Upper lobe of left lung (tissue), 6 donors: ENCODE results near the gene ASTN2. TPM values are rescaled to one million over a fixed set of nuclear protein-coding genes. Genes with fewer than 3 reads are reported as not detected.

Source experiments
- ATAC-seq, 2 donors: fragments of 200-7000 bp; cut with Tn5 transposase; one replicate each; pipeline ENCODE4 v1.9.1; 2022; ENCODE audit warnings: mild to moderate bottlenecking in 2 of 2, moderate library complexity in 2 of 2; ENCODE audit not compliant: low FRiP score in 2 of 2
- DNase-seq, 2 donors: peaks; one replicate each; pipeline ENCODE4 v3.0.0-alpha.2; 2019 to 2020
- H3K27ac ChIP-seq, 4 donors: fragments of 200-600 bp; sonication (generic); one replicate each; pipeline ENCODE4 v1.5.1; 2016 to 2019
- H3K27me3 ChIP-seq, 4 donors: fragments of 200-600 bp; sonication (generic); one replicate each; pipeline ENCODE4 v1.5.1; 2017 to 2019
- H3K36me3 ChIP-seq, 4 donors: fragments of 200-600 bp; sonication (generic); one replicate each; pipeline ENCODE4 v1.5.1; 2016 to 2019
- H3K4me1 ChIP-seq, 4 donors: fragments of 200-600 bp; sonication (generic); one replicate each; pipeline ENCODE4 v1.5.1; 2018 to 2019
- H3K4me3 ChIP-seq, 4 donors: fragments of 200-600 bp; sonication (generic); one replicate each; pipeline ENCODE4 v1.5.1; 2017 to 2019; ENCODE audit warnings: mild to moderate bottlenecking in 2 of 4, moderate library complexity in 1 of 4
- H3K9me3 ChIP-seq, 4 donors: fragments of 200-600 bp; sonication (generic); one replicate each; pipeline ENCODE4 v1.5.1; 2018 to 2019
- EP300 ChIP-seq, 4 donors: sonication (generic); formaldehyde crosslinking; IDR thresholded peaks; one replicate each; pipeline ENCODE4 v1.5.1; 2017; ENCODE audit warnings: antibody characterized with exemption in 4 of 4, control low read depth in 2 of 4
- POLR2A ChIP-seq, 4 donors: fragments of 450-650 bp; IDR thresholded peaks; one replicate each; pipeline ENCODE4 v1.5.1; 2016 to 2017; ENCODE audit warnings: antibody characterized with exemption in 4 of 4, mild to moderate bottlenecking in 2 of 4
- POLR2AphosphoS5 ChIP-seq, 2 donors: sonication (generic); formaldehyde crosslinking; IDR thresholded peaks; one replicate each; pipeline ENCODE4 v1.5.1; 2017; ENCODE audit warnings: antibody characterized with exemption in 2 of 2
- WGBS, 2 donors: methylation state at CpG; one replicate each; pipeline ENCODE4 v1.1.5; 2017 to 2018; 5-methylcytosine and 5-hydroxymethylcytosine counted together
- total RNA-seq, 6 donors: library from RNA; depleted of rRNA in 4 of 6; stranded (reverse); fragments of >200 nt in 4 of 6; gene quantifications; one replicate each; pipeline versions ENCODE4 v1.1.0 to v1.2.1, GENCODE V29; 2016 to 2021
- TF ChIP-seq, protein P1 (sequence below), 6 experiments: fragments of 450-650 bp in 4 of 6; fragments of 200-600 bp in 2 of 6; sonication (generic) in 2 of 6; IDR thresholded peaks; one replicate each; pipeline ENCODE4 v1.5.1; 2016 to 2019; ENCODE audit warnings: antibody characterized with exemption in 6 of 6
- donor health status: DM: no; HTN: no; CAD: no; lungs with moderate emphysema.
- donor health status: DM: no; HTN: yes; CAD: no; lungs with severe emphysema.

The ASTN2 gene
- total RNA-seq, 6 donors from 2014 or later: 2.0 to 7.5 (median 3.4) TPM

DNA sequence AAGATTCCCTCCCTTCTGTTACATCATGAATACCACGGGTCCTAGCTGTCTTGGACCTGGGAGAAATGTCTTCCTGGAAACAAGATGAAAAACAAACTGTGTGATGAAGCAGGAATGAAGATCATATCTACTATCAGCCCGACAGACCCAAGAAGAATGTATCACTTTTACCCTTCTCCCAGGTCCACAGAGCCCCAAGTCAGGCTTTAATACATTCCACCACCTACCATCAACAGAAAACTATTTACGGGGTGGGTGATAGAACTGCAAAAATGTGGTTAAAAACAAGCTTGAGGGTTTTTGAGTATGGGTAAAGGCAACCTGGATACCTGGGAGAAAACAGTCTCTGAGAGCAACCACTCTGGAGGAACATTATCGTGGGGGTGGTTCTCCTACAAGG, 400.8 kb downstream of the ASTN2 start:
- DNase-seq: no peak
- TF ChIP-seq POLR2A (IDR thresholded peaks at IDR 0.05) (no peak), POLR2AphosphoS5 (IDR thresholded peaks at IDR 0.05) (no peak), EP300 (IDR thresholded peaks at IDR 0.05) (no peak)
- TF ChIP-seq, protein P1, sequence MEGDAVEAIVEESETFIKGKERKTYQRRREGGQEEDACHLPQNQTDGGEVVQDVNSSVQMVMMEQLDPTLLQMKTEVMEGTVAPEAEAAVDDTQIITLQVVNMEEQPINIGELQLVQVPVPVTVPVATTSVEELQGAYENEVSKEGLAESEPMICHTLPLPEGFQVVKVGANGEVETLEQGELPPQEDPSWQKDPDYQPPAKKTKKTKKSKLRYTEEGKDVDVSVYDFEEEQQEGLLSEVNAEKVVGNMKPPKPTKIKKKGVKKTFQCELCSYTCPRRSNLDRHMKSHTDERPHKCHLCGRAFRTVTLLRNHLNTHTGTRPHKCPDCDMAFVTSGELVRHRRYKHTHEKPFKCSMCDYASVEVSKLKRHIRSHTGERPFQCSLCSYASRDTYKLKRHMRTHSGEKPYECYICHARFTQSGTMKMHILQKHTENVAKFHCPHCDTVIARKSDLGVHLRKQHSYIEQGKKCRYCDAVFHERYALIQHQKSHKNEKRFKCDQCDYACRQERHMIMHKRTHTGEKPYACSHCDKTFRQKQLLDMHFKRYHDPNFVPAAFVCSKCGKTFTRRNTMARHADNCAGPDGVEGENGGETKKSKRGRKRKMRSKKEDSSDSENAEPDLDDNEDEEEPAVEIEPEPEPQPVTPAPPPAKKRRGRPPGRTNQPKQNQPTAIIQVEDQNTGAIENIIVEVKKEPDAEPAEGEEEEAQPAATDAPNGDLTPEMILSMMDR (IDR thresholded peaks at IDR 0.05): no peak
- Histone ChIP-seq H3K27me3 (no peaks in the 10 kb centered on the region), H3K9me3 (no peaks in the 10 kb centered on the region), H3K4me3 (no peak overlapping the region), H3K27ac (no peak overlapping the region), H3K4me1 (no peaks in the 10 kb centered on the region), H3K36me3 (no peaks in the 10 kb centered on the region)
- 69 to 74% methylated on average over 4 of the region's 4 CpGs for WGBS, 2 donors
- no peak for ATAC-seq

DNA sequence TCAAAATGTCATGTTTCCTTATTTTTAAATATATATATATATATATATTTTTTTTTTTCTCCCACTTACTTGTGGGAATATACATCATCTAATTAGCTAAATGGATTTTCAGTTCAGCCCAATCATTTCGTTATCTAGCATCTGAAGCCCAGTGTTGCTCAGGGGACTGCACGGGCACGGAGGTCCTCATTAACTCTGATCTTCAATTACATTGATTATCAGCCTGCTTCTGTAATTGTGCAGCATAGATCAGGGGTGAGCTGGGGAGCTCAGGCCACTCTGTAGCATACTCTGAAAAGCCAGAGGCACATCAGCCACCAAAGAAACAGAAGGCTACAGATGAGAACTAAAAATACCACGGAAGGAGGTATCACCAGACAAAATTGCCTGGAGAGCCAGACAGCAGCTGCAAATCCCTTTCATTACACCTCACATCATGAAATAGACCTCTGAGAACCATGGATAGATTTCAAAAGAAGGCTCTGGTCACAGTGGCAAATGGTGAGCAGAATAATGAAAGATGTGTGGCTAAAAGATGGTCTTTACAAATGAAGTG, 401.3 kb downstream of the ASTN2 start:
- WGBS, 2 donors: 85 to 88% methylated on average over 4 of the region's 4 CpGs
- H3K4me3 ChIP-seq: no peak overlapping the region
- H3K4me1 ChIP-seq: no peaks in the 10 kb centered on the region
- H3K27me3 ChIP-seq: no peaks in the 10 kb centered on the region
- no peaks in the 10 kb centered on the region for H3K9me3 ChIP-seq
- no peak overlapping the region for H3K27ac ChIP-seq
- ATAC-seq (no peak), DNase-seq (no peak)
- H3K36me3 ChIP-seq: no peaks in the 10 kb centered on the region
- no peak for TF ChIP-seq POLR2AphosphoS5 (IDR thresholded peaks at IDR 0.05)
- TF ChIP-seq POLR2A (IDR thresholded peaks at IDR 0.05): no peak
- no peak for TF ChIP-seq EP300 (IDR thresholded peaks at IDR 0.05)
- TF ChIP-seq, protein P1 (IDR thresholded peaks at IDR 0.05): no peak

DNA sequence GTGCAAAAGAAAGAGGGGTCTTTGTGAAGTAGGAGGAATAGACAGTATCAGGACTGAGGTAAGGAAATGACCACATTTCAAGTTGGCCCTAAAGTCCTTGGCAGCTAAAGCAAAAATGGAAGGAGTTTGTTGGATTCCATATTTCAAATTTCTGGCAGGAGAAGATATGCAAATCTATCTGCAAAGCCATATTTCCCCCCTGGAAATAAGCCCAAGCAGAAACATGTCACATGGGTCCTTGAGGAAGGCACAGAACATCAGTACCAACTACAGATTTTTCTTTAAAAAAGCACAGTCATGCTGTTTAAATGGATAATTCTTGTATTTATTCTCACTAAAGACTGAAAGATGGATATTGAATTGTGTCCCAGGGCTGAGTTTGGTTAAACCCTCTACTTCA, 404.8 kb downstream of the ASTN2 start:
- Histone ChIP-seq H3K4me1 (no peaks in the 10 kb centered on the region), H3K27me3 (no peaks in the 10 kb centered on the region), H3K27ac (no peak overlapping the region), H3K36me3 (no peaks in the 10 kb centered on the region), H3K9me3 (no peaks in the 10 kb centered on the region), H3K4me3 (no peak overlapping the region)
- ATAC-seq (no peak), DNase-seq (no peak)
- TF ChIP-seq POLR2A (IDR thresholded peaks at IDR 0.05) (no peak), EP300 (IDR thresholded peaks at IDR 0.05) (no peak), POLR2AphosphoS5 (IDR thresholded peaks at IDR 0.05) (no peak)
- TF ChIP-seq, protein P1 (IDR thresholded peaks at IDR 0.05): no peak

DNA sequence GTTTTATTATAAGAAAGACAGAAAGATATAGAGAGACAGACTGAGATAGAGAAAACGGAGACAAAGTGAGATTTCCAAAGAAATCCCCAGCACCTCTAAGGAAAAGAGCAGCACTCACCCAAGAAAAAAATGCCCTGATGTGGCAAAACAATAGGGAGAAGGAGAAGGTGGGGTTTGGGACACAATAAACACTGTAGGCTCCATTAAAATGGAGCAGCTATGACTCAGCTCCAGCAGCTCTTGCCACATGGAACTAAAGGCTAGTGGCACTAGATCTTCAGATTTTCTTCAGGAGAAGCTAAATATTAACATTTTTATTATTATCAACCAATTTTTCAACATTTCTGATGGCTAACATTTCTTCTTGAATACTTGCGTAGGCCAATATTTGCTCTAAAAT, 406.0 kb downstream of the ASTN2 start:
- no peak for DNase-seq
- TF ChIP-seq POLR2AphosphoS5 (IDR thresholded peaks at IDR 0.05) (no peak), EP300 (IDR thresholded peaks at IDR 0.05) (no peak), POLR2A (IDR thresholded peaks at IDR 0.05) (no peak)
- TF ChIP-seq, protein P1 (IDR thresholded peaks at IDR 0.05): no peak
- Histone ChIP-seq H3K27ac (no peak overlapping the region), H3K4me3 (no peak overlapping the region), H3K27me3 (no peaks in the 10 kb centered on the region), H3K9me3 (no peaks in the 10 kb centered on the region), H3K36me3 (no peaks in the 10 kb centered on the region), H3K4me1 (no peaks in the 10 kb centered on the region)
- WGBS, 2 donors: 69 to 72% methylated on average over 2 of the region's 2 CpGs
- no peak for ATAC-seq

DNA sequence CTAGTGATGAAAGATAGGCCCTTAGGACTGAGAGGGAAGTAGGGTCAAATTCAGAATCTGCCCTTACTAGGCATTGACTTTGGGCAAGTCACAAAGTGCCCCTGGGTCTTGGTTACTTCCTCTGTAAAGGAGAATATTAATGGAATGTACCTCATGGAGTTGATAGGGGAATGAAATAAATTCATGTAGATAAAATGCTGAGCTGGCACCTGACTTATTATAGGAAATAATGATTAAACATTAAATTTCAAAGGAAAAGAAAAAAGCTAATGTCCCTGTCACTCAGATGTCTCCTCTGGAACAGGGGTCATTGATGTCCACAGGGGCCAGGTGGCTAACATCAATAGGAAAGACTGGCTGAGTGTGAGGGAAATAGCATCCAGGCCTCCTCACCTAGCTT, 406.4 kb downstream of the ASTN2 start:
- Histone ChIP-seq H3K27me3 (no peaks in the 10 kb centered on the region), H3K27ac (no peak overlapping the region), H3K4me1 (no peaks in the 10 kb centered on the region), H3K9me3 (no peaks in the 10 kb centered on the region), H3K4me3 (no peak overlapping the region), H3K36me3 (no peaks in the 10 kb centered on the region)
- DNase-seq (no peak), ATAC-seq (no peak)
- TF ChIP-seq POLR2A (IDR thresholded peaks at IDR 0.05) (no peak), POLR2AphosphoS5 (IDR thresholded peaks at IDR 0.05) (no peak), EP300 (IDR thresholded peaks at IDR 0.05) (no peak)
- TF ChIP-seq, protein P1 (IDR thresholded peaks at IDR 0.05): no peak
